SK-N-SH (cell line): ENCODE results near the gene OTOG. TPM values are rescaled to one million over a fixed set of nuclear protein-coding genes. Genes with fewer than 3 reads are reported as not detected.

Experiments
- CTCF ChIA-PET: fragments of 300-600, 350-600 bp; formaldehyde crosslinking; extraction: SDS; loops from one replicate; lab custom pipeline; 2021; lab: Yijun Ruan, JAX
- POLR2A ChIA-PET: fragments of 350-600 bp; sonication (Branson Sonifier 250); formaldehyde crosslinking; extraction: SDS; loops from one replicate; lab custom pipeline; 2020; ENCODE audit warnings: antibody characterized with exemption, inconsistent platforms; lab: Yijun Ruan, JAX
- DNase-seq: peaks from one replicate; pipeline ENCODE4 v3.0.0; 2012
- H2AFZ ChIP-seq: fragments of 200-600 bp; sonication (generic); 2 replicates; pipeline ENCODE4 v1.8.1; 2016; ENCODE audit warnings: antibody characterized with exemption, mild to moderate bottlenecking, low read depth
- H3F3A ChIP-seq: fragments of 200-600 bp; sonication (generic); replicated peaks from 2 replicates; pipeline ENCODE3; 2016; ENCODE audit warnings: antibody characterized with exemption, mild to moderate bottlenecking; ENCODE audit not compliant: insufficient read depth
- H3K27ac ChIP-seq, 2 experiments: fragments of 200-500 bp in 1 of 2; fragments of 200-600 bp in 1 of 2; sonication (Bioruptor generic) in 1 of 2; sonication (generic), shearing (Covaris generic) in 1 of 2; 2 replicates each; pipeline versions ENCODE4 v1.5.1 to v1.6.1; 2014 to 2016; ENCODE audit warnings: low read depth in 2 of 2, inconsistent platforms in 1 of 2, low read length in 1 of 2, mild to moderate bottlenecking in 1 of 2, mixed read lengths in 1 of 2
- H3K27me3 ChIP-seq: fragments of 200-600 bp; sonication (generic), shearing (Covaris generic); 2 replicates; pipeline ENCODE4 v1.6.1; 2016; ENCODE audit warnings: mixed run types; ENCODE audit not compliant: insufficient read depth
- H3K36me3 ChIP-seq, 2 experiments: fragments of 200-500 bp in 1 of 2; fragments of 200-600 bp in 1 of 2; sonication (Bioruptor generic) in 1 of 2; sonication (generic) in 1 of 2; replicated peaks in 1 of 2; 2 replicates each; pipeline versions ENCODE3 to v1.5.1; 2014 to 2016; ENCODE audit warnings: low read length in 1 of 2, mild to moderate bottlenecking in 1 of 2; ENCODE audit not compliant: insufficient read depth in 2 of 2, control insufficient read depth in 1 of 2
- H3K4me1 ChIP-seq, 2 experiments: fragments of 200-500 bp in 1 of 2; fragments of 200-600 bp in 1 of 2; sonication (Bioruptor generic) in 1 of 2; sonication (generic), shearing (Covaris generic) in 1 of 2; 2 replicates each; pipeline versions ENCODE4 v1.5.1 to v1.6.1; 2014 to 2016; ENCODE audit warnings: low read depth in 1 of 2, low read length in 1 of 2, mixed run types in 1 of 2; ENCODE audit not compliant: insufficient read depth in 2 of 2, control insufficient read depth in 1 of 2
- H3K4me2 ChIP-seq: fragments of 200-600 bp; sonication (generic), shearing (Covaris generic); 2 replicates; pipeline ENCODE4 v1.6.1; 2017; ENCODE audit warnings: mixed run types
- H3K4me3 ChIP-seq, 2 experiments: fragments of 200-500 bp in 1 of 2; fragments of 200-600 bp in 1 of 2; sonication (Bioruptor generic) in 1 of 2; sonication (generic), shearing (Covaris generic) in 1 of 2; 2 replicates each; pipeline versions ENCODE4 v1.5.1 to v1.8.1; 2014 to 2016; ENCODE audit warnings: low read depth in 2 of 2, inconsistent platforms in 1 of 2, low read length in 1 of 2, mild to moderate bottlenecking in 1 of 2, mixed read lengths in 1 of 2, moderate library complexity in 1 of 2
- H3K79me2 ChIP-seq: fragments of 200-600 bp; sonication (generic); 2 replicates; pipeline ENCODE4 v1.8.1; 2017; ENCODE audit warnings: mild to moderate bottlenecking; ENCODE audit not compliant: insufficient read depth
- H3K9ac ChIP-seq: fragments of 200-600 bp; sonication (generic); 2 replicates; pipeline ENCODE4 v1.6.1; 2017; ENCODE audit warnings: mixed run types
- H3K9me2 ChIP-seq: fragments of 200-600 bp; sonication (generic); 2 replicates; pipeline ENCODE4 v1.6.1; 2017; ENCODE audit warnings: mixed run types
- H3K9me3 ChIP-seq: fragments of 200-600 bp; sonication (generic); 2 replicates; pipeline ENCODE4 v1.6.1; 2017; ENCODE audit warnings: mixed run types, mild to moderate bottlenecking, moderate library complexity
- H4K20me1 ChIP-seq: fragments of 200-600 bp; sonication (generic); 2 replicates; pipeline ENCODE4 v1.6.1; 2017; ENCODE audit warnings: mild to moderate bottlenecking, mixed run types; ENCODE audit not compliant: insufficient read depth
- CHD2 ChIP-seq: fragments of 150-350 bp; IDR thresholded peaks from 2 replicates; pipeline ENCODE4 v1.6.1; 2018; ENCODE audit warnings: low read length; ENCODE audit not compliant: partially characterized antibody
- EP300 ChIP-seq, 2 experiments: IDR thresholded peaks; 2 replicates each; pipeline versions ENCODE4 v1.4.0 to v1.6.1; 2012; ENCODE audit warnings: borderline replicate concordance in 1 of 2, low read depth in 1 of 2, low read length in 1 of 2
- FOSL2 ChIP-seq: IDR thresholded peaks from 2 replicates; pipeline ENCODE4 v1.4.0; 2012; ENCODE audit warnings: low read depth, mild to moderate bottlenecking, moderate library complexity, borderline replicate concordance
- GATA2 ChIP-seq: sonication (generic); formaldehyde crosslinking; IDR thresholded peaks from 2 replicates; pipeline ENCODE4 v1.5.0; 2020; ENCODE audit warnings: mild to moderate bottlenecking, missing genetic modification reagents
- IRF3 ChIP-seq: fragments of 150-350 bp; IDR thresholded peaks from 2 replicates; pipeline ENCODE4 v1.6.1; 2016; ENCODE audit warnings: mild to moderate bottlenecking, low read depth, low read length
- JUND ChIP-seq: IDR thresholded peaks from 2 replicates; pipeline ENCODE4 v1.4.0; 2012
- MAX ChIP-seq: IDR thresholded peaks from 2 replicates; pipeline ENCODE4 v1.4.0; 2012; ENCODE audit warnings: low read depth
- MEF2A ChIP-seq: IDR thresholded peaks from 2 replicates; pipeline ENCODE4 v1.4.0; 2012; ENCODE audit warnings: low read depth, borderline replicate concordance
- MXI1 ChIP-seq: IDR thresholded peaks from 2 replicates; pipeline ENCODE4 v1.6.1; 2012; ENCODE audit warnings: mild to moderate bottlenecking, low read depth, low read length, improper control_type of control experiment
- NFIC ChIP-seq: IDR thresholded peaks from 2 replicates; pipeline ENCODE4 v1.4.0; 2012; ENCODE audit warnings: borderline replicate concordance
- REST ChIP-seq: IDR thresholded peaks from 2 replicates; pipeline ENCODE4 v1.6.1; 2012; ENCODE audit warnings: mild to moderate bottlenecking, low read depth, low read length, moderate library complexity
- RXRA ChIP-seq: IDR thresholded peaks from 2 replicates; pipeline ENCODE4 v1.4.0; 2012; ENCODE audit warnings: low read depth, mild to moderate bottlenecking, borderline replicate concordance
- SMC3 ChIP-seq: IDR thresholded peaks from 2 replicates; pipeline ENCODE4 v1.6.1; 2012; ENCODE audit warnings: low read depth, low read length, improper control_type of control experiment
- TAF1 ChIP-seq: IDR thresholded peaks from 2 replicates; pipeline ENCODE4 v1.6.1; 2012; ENCODE audit warnings: low read depth, mild to moderate bottlenecking, low read length, moderate library complexity, borderline replicate concordance
- TCF12 ChIP-seq: IDR thresholded peaks from 2 replicates; pipeline ENCODE4 v1.4.0; 2012
- TEAD4 ChIP-seq: IDR thresholded peaks from 2 replicates; pipeline ENCODE4 v1.4.0; 2012; ENCODE audit warnings: mild to moderate bottlenecking, borderline replicate concordance; ENCODE audit not compliant: insufficient read depth
- USF1 ChIP-seq: IDR thresholded peaks from 2 replicates; pipeline ENCODE4 v1.4.0; 2012; ENCODE audit warnings: low read depth, borderline replicate concordance
- YY1 ChIP-seq: IDR thresholded peaks from 2 replicates; pipeline ENCODE4 v1.4.0; 2012; ENCODE audit warnings: low read depth, mild to moderate bottlenecking
- WGBS: methylation state at CpG from one replicate; pipeline ENCODE4 v1.1.6; 2017; ENCODE audit warnings: low lambda C conversion rate; 5-methylcytosine and 5-hydroxymethylcytosine counted together
- polyA plus RNA-seq, 3 experiments: library from polyadenylated mRNA; depleted of rRNA; stranded (reverse); fragments of >200 nt; gene quantifications; 2 replicates each; pipeline ENCODE4 v1.2.3, GENCODE V29; 2012
- TF ChIP-seq, protein P1 (sequence below): IDR thresholded peaks from 2 replicates; pipeline ENCODE4; 2012

Gene OTOG
- polyA plus RNA-seq, 1 of the 3 experiments (the other 2 are of a cell fraction): not detected

GRCh38 chr11:17682848-17683247, 135.8 kb downstream of the OTOG start (continued):
- TF ChIP-seq USF1 (no peak), MXI1 (no peak), MEF2A (no peak), TCF12 (no peak), RXRA (no peak), JUND (no peak), SMC3 (no peak), REST (no peak), TAF1 (no peak)

DNA sequence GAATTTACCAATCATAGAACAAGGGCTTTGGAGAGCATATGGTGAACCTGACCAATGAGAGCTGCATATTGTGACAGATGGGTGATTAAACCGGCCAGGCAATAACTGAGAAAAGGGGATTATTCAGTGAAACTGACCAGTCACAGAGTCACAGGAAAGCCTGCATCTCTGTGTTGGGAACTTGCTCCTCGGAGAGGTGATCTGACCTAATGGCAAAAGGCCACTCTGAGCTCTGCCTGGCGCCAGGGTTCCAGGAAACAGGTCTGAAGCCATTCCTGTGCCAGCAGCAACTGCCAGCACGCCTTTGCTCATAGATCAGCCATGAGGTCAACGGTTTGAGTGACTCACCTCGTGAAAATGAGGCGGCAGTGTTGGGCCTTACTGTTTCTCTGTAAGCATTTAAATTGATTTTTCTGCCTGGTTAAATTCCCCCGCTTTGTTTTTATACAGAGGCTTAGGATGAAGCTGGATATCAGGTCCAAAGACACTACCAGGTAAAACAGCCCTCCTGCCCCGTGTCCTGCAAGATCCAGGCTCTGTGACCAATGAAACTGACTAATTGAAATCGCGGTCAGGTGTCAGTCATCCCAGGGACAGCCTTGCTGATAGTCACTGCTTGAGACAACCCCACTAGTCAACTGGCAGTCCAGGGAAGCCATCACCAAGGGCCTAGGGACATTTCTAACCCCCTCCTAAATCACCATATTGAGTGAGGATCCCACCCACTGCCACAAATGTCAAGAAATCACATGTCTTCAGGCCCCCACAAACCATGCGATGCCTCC, 136.5 kb downstream of the OTOG start:
- H3K4me3 ChIP-seq: no peak overlapping the region; a peak in 1 of 4 replicates
- CTCF ChIA-PET: interaction anchor here (1.3 kb wide), 1 partner anchor 46 kb away, joined by 4 read pairs; no protein-coding TSS in a partner anchor
- no peak for DNase-seq
- peak; percentile 79 for TF ChIP-seq MAX
- TF ChIP-seq CHD2: no peak
- TF ChIP-seq TEAD4: 0 out of 2 replicates have a peak, but pooled peaks have one; percentile 41
- peak; percentile 85; the same call in 1 of the 2 replicates for TF ChIP-seq NFIC
- peak in 1 of 2 experiments; percentile 83; a peak in 2 of 4 replicates for TF ChIP-seq EP300 (IDR thresholded peaks at IDR 0.05; ENCODE audit: borderline replicate concordance in 1 of 2, low read depth in 1 of 2, low read length in 1 of 2)
- no peak for TF ChIP-seq GATA2
- TF ChIP-seq YY1: 0 out of 2 replicates have a peak, but pooled peaks have one; percentile 52
- TF ChIP-seq IRF3: no peak
- 0 out of 2 replicates have a peak, but pooled peaks have one; percentile 31 for TF ChIP-seq REST
- TF ChIP-seq, protein P1, sequence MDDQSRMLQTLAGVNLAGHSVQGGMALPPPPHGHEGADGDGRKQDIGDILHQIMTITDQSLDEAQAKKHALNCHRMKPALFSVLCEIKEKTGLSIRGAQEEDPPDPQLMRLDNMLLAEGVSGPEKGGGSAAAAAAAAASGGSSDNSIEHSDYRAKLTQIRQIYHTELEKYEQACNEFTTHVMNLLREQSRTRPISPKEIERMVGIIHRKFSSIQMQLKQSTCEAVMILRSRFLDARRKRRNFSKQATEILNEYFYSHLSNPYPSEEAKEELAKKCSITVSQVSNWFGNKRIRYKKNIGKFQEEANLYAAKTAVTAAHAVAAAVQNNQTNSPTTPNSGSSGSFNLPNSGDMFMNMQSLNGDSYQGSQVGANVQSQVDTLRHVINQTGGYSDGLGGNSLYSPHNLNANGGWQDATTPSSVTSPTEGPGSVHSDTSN: peak; percentile 27
- peak; percentile 69 for TF ChIP-seq TCF12
- peak; percentile 77 for TF ChIP-seq JUND
- TF ChIP-seq FOSL2: peak; percentile 91

More for the DNA sequence above, 136.5 kb downstream of the OTOG start:
- H3K36me3 ChIP-seq: no peaks in the 10 kb centered on the region
- no peaks in the 10 kb centered on the region for H3K79me2 ChIP-seq
- H3K9ac ChIP-seq: no peak overlapping the region
- 51% methylated on average over 12 of the region's 12 CpGs for WGBS
- POLR2A ChIA-PET: no interaction called here
- peak overlapping the region in 1 of 2 experiments; percentile 26; a peak in 1 of 4 replicates for H3K27ac ChIP-seq
- H4K20me1 ChIP-seq: no peaks in the 10 kb centered on the region
- peak overlapping the region; percentile 65; the same call in 1 of the 2 replicates for H2AFZ ChIP-seq
- no peaks in the 10 kb centered on the region for H3K27me3 ChIP-seq
- no peaks in the 10 kb centered on the region for H3K9me2 ChIP-seq
- H3K9me3 ChIP-seq: no peaks in the 10 kb centered on the region
- no peak overlapping the region for H3K4me2 ChIP-seq
- peaks cover 9% of the 10 kb centered on the region for H3F3A ChIP-seq
- H3K4me1 ChIP-seq: peaks cover 0 to 11% of the 10 kb centered on the region in 2 experiments; a peak in 1 of 4 replicates
